Right ventricle myocardium inferior (tissue), 1 donor: ENCODE data around the gene MIS18A. TPM values are rescaled to one million over a fixed set of nuclear protein-coding genes. Genes with fewer than 3 reads are reported as not detected.
A peak's percentile ranks its signal among the peaks of the same experiment; 100 is the strongest.
"Not testable (repeated sequence)": the region's sequence is repeated elsewhere in the genome, so short reads cannot be mapped to it uniquely, and the experiment has no call there.

Source experiments
- ATAC-seq: fragments of 200-7000 bp; cut with Tn5 transposase; one replicate; pipeline ENCODE4 v1.9.1; 2020; ENCODE audit warnings: mild to moderate bottlenecking, moderate library complexity
- DNase-seq: peaks from one replicate; pipeline ENCODE4 v3.0.0; 2021; ENCODE audit errors: missing footprints
- intact Hi-C: fragments of 100-400 bp; cut with DNase I; formaldehyde crosslinking; loops from one replicate; pipeline ENCODE4 v1.11.0; 2022
- long read RNA-seq: library from polyadenylated mRNA; unstranded; transcript quantifications from one replicate; pipeline ENCODE4 v2.0.0, GENCODE V29; 2021
- total RNA-seq: library from RNA; stranded (reverse); fragmentation: NEBNext Ultra II Directional; extraction: Animal tissue kit (Norgen Biotek cat#: 25700); gene quantifications from one replicate; pipeline ENCODE4 v1.2.1, GENCODE V29; 2021
- donor health status: DM: no; HTN: yes; CAD: no; lungs with severe emphysema.

Gene MIS18A, protein sequence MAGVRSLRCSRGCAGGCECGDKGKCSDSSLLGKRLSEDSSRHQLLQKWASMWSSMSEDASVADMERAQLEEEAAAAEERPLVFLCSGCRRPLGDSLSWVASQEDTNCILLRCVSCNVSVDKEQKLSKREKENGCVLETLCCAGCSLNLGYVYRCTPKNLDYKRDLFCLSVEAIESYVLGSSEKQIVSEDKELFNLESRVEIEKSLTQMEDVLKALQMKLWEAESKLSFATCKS
- 2.0 TPM for total RNA-seq
- long read RNA-seq, partial matches to known transcripts, result 0 of 3 reads
- long read RNA-seq, other reads (novel, unspliced or antisense), result 1 of 3 reads

DNA sequence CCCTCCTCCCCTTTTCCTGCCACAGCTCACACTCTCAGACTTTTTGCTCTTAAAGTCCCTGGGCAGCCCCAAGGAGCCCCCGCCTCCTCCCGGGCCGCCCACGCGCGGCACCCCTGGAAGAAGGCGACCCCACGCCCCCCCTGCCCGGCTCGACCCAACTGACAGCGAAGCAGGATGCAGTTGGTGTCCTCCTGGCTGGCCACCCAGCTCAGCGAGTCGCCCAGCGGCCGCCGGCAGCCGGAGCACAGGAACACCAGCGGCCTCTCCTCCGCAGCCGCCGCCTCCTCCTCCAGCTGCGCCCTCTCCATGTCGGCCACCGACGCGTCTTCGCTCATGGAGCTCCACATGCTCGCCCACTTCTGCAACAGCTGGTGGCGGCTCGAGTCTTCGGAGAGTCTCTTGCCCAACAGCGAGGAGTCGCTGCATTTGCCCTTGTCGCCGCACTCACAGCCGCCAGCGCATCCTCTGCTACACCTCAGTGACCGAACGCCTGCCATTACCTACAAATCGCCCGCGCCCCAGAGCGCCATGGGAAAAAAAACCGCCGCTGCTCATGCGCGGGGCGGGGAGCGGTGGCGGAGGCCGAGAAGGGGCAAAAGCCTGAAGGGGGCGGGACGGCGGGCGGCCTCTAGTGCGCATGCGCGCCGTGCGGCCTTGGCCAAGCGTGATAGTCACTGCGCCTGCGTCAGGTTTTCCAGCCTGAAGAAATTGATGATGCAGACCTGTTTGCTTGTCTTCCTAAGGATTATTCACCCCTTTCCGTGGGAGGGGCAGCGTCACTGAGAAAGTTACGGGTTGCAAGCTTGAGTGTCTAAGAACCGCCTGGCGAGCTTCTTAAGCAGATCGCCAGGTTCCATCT is at the start of gene MIS18A:
MIS18A (minus strand) TSS at position 532 of the 859 bp plus-strand sequence; CDS start at position 497, 35 bp downstream.
- ATAC-seq, result peak; percentile 97
- DNase-seq, result peak; percentile 98
- intact Hi-C loops, result no loop called here

DNA sequence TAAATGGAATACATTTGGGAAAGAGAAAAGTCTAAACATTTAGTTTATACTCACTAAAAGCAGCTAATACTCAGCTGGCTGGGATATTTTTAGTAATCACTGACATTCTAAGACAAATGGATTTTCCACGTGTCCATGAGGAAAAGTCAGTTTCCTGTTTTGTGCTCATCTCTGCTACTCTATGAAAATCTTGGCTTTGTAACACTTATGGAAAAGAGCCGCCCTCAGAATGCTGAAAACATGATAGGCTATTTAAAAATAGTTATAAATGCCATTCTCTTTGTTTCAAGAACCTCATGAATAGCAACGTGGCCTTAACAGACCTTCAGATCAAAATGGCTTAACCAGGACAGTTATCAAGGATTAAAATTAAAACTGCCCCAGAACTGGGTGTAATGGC is 49.7 kb upstream of the MIS18A start:
- no peak for DNase-seq
- peak; percentile 24 for ATAC-seq
- intact Hi-C loops, result no loop called here

DNA sequence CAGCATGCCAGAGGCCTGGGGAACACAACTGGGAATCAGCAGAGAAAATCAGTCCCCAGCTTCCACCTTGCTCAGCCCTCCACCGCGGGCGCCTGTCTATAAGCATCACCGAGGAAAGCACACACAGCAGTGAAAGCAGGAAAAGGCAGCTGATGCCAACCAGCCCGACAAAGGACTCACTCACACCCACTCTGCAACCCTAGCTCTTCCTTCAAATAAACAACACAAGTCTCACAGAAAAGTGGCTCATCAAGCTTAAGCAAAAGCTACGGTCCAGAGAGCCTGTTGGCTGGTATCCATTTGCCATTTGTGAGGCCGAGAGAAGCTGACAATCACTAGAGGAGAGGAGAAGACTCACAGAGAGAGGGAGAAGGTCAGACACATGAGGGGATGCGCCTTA is 46.9 kb upstream of the MIS18A start:
- ATAC-seq (no peak), DNase-seq (no peak)
- intact Hi-C loops, result no loop called here

DNA sequence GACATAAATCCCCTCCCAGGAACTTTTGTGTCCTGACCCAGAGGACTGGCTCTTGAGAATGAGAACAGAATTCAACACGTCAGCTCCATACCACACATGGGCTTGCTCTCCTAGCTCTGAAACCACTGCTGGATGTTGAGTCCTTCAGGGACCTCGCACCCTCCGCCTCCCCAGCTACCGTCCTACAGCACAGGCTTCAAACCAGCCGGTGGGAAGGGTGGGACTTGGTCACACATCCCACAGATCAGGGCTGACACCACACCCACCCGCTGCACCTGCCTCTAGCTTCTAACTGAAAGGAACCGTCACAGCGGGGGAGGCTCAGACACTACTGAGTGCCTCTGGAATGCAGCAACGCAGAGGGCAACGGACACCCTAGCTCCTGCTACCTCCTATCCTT is 43.8 kb upstream of the MIS18A start:
- DNase-seq (no peak), ATAC-seq (no peak)
- intact Hi-C loops, result no loop called here

DNA sequence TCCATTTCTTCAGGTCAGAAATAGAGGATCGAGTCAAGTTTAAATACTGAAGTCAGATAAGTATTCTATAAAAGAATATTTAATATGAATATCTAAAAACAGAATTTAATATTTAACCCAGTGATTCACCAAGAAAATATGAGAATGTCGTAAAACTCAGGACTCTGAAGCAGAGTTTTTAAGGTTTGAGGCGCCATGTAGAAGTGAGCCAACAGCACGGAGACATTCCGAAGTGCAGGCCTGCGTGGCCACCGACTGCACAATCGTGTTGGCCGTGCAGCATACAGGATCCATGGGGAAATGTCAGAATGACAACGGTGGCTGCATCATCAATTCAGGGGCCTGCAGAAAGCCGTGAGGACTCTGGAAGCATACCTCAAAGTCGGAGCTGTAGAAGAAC is 43.3 kb upstream of the MIS18A start:
- DNase-seq (no peak), ATAC-seq (no peak)
- intact Hi-C loops, result no loop called here

DNA sequence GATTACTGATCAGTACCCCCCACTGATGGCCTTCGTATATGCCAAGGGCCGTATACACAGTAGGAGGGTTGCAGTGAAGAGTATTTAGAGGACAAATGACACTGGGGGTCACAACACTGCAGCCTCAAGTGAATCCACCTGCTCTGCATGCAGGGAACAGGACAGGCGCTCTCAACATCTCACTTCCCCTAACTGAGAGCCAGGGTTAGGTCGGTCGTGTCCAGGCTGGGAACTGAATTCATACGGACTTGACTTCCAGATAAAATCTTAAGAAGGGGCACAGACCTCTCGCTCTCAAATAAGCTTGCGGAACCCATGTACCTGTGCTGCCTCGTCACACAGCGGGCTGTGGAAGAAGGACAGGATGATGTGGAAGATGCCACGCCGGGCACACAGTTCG is 42.6 kb upstream of the MIS18A start:
- intact Hi-C loops, result no loop called here
- ATAC-seq, result no peak
- DNase-seq, result no peak

DNA sequence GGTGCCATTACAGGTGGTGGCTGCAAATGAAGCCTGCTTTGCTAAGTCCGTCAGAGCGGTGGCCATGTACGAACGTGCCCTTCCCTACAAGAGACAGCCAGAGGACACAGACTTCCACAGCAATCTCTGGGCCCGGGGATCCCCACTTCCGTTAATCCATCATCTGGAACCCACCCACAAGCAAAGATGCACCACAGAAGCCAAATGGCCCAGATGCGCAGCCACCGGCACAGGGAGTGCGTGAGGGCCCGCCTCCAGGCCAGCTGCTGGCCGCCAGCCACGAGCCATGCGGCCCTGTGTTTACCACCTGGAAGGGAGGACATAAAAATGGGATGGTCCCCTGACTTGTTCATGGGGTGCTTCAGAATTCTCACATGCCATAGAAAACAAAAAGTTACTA is 41.9 kb upstream of the MIS18A start:
- ATAC-seq (no peak), DNase-seq (no peak)
- intact Hi-C loops, result no loop called here

DNA sequence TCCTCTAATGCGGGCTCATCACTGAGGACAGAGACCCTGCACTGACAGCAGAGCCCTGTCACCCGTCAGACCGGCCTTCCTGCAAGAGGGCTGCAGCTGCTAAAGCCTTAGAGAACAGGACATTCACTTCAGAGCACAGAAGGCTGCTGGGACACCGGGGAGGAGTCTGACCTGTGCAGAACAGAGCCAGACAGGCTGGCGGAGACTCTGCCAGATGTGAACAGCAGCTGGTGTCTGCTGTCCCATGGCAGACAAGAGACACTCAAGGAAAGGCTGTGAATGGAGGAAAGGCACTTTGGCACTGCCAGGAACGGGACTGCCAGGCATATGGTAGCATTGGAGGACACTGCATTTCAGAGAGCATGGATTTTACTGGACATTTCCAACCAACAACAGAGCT is 41.2 kb upstream of the MIS18A start:
- ATAC-seq (no peak), DNase-seq (no peak)
- intact Hi-C loops, result no loop called here

DNA sequence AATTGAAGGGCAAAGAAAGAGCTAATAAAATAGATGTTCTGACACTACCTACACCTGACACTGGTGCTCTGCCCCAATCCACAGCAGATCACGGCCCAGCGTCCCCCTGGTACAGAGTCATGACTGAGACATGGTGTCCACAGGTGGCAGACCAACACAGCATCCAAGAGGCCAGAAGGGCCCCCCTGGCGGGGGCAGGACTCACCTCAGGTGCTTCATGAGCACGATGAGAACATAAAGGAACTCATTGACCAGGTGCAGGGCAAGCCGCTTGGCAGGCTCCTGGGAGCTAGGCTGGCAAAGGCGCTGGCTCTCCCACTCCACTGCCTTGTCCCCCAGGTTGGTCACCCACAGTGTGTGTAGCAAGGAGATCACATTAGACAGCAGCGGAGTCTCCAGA is 40.2 kb upstream of the MIS18A start:
- intact Hi-C loops, result no loop called here
- ATAC-seq (no peak), DNase-seq (no peak)

DNA sequence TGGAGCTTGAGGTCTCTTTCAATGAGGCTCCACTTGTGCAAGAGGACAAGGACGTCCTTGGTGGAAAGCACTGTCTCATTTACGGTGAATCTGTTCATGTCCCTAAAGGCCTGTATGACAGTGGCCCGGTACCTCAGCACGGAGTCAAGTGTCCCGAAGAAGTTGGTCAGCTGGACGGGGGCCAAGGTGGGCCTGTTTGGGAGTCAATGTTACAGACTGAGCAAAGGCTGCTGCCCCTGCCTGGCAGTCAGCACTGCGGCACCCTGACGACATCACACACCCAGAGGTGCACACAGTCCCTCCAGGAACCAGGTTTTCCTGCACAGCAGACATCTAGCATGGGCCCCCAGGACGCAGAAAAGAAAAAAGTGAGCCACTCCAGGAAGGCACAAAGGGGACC is 38.9 kb upstream of the MIS18A start:
- intact Hi-C loops, result no loop called here
- no peak for ATAC-seq
- no peak for DNase-seq

DNA sequence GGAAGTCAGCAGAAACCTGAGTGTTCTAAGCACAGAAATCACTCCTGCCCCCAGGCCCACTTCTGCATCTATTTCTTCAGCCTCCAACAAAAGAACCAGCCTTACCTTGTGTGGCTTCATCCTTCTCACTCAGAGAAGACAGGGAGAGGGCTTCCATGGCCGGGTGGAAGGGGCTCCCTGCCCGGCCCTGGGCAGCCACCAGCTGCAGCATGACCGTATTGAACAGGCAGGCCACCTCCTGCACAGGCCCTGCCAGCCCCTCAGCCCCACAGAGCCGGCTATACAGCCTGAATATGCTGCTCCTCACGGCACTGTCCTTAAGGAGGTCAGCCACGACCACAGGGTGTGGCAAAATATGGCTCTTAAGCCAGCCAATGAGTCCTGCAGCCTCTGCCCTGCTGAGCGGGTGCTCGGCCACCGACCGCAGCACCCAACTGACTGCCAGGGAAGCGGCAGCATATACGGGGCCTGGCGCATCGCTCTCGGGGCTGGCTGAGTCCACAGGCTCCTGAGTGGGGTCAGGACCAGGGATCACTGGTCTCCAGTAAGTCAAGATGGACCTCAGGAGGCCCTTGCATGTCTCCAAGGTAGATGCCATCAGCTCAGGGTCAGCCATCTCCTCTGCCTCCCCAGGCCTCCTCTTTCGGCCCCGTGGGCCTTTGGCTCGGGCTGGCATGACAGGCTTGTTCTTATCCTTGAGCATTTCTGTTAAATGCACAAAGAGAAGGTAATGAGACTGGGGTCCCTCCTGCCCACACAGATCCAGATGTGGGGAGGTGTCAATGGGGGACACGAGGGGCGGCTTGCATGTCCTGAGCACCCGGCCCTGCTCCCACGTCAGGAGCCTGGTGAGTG is 37.7 kb upstream of the MIS18A start:
- no peak for ATAC-seq
- DNase-seq, result no peak
- intact Hi-C loops, result no loop called here

DNA sequence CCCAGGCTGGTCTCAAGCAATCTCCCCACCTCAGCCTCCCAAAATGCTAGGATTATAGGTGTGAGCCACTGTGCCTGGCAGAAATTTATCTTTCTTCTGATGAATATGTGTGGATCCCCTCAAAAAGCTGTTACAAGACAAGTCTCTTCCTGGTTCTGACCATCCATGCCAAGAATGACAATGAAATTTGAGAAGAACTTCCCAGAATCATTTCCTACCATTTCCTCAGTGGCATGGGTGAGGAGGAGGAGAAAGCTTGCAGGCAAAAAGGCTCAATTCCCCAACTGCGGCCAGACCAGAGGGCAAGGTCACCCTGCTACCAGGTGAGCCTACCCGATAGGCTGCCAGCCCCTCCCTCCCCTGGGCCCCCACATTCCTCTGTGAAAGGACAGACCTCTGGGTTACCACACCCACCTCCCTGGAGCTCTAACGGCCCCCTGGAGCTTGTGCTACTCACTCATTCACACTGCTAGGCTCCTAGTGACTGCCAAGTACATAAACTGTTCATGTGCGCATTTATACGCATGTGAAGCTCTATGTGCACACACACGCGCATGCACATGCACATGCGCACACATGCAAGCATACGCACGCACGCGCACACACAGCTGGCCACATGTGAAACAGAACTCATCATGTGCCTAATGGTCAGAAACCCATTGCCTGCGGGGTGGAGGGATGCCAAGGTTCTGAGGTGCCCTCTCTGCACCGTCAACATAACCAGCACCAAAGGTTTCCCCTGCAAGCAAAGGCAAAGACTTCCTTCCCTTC is 36.8 kb upstream of the MIS18A start:
- ATAC-seq, result no peak

DNA sequence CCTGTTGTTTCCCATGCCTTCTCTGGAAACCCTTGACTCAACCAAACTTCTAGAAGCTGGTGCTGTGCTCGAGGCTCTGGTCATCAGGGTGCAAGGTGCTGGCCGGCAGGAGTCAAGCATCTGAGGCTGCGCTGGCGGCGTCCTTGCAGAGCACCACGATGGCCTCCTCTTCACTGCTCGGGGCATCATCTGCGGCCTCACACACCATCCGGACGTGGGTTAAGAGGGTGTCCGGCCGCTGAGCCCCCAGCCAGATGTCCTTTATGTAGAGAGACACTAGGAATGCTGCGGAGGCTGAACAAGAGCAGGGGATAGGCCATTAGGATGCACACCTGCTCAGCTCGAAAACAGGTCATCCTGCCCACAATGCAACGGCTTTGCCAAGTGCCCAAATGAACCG is 36.0 kb upstream of the MIS18A start:
- intact Hi-C loops, result no loop called here
- no peak for ATAC-seq
- DNase-seq, result no peak

More for the DNA sequence above, 36.8 kb upstream of the MIS18A start:
- DNase-seq, result no peak
- intact Hi-C loops, result no loop called here

DNA sequence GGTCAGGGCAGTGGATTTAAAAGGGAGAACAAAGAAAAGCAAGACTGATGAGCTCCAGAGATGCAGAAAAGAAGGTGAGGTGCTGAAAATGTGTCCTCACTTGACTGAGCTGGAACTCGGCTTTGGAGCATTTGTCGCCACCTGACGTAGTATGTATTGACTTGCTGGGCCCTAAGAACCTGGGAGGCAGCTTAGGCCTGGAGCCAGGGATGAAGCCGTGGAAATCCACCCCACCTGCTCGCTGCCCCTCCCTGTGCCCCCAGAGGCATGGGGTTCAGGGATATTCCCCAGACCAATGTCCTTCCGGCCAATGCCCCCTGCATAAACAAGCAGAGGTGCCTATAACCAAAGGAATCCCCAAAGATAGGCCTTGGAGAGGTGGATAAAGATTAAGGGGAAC is 34.1 kb upstream of the MIS18A start:
- ATAC-seq (no peak), DNase-seq (no peak)
- intact Hi-C loops, result no loop called here

DNA sequence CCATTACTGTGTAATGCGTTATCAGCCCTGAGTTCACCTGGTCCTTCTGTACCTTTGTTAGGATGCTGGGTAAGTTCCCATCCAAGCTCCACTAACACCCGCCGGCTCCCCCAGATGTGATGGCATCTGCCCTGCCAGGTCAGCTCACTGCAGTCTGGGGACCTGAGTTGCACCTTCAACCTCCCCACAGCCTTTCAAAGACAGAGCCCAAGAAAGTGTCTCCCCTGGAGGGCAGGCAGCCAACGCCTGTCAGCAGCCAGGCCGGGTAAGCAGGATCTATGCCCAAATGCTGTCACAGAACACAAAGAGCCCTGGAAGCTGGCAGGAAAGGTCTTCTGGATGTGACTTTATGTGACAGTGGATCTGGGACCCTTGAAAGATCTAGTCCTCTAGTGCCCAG is 33.5 kb upstream of the MIS18A start:
- intact Hi-C loops, result no loop called here
- DNase-seq (no peak), ATAC-seq (peak; percentile 44)

DNA sequence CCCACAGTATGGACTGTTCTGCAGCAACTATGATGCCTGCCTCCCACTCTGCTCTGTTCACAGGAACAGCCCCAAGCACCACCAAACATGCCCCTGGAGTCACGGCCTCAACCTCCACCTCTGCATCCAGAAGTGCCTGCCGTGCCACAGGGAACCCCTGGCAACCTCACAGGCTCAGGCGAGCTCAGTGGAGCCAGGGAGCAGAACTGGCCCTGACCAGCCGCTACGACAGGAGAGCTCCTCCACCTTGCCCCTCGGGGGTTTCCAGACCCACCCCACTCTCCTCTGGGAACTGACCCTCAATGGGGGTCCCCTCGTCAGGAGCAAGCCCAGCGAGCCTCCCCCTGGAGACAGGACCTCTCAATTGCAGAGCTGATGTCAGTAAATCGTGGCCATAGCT is 32.8 kb upstream of the MIS18A start:
- no peak for ATAC-seq

DNA sequence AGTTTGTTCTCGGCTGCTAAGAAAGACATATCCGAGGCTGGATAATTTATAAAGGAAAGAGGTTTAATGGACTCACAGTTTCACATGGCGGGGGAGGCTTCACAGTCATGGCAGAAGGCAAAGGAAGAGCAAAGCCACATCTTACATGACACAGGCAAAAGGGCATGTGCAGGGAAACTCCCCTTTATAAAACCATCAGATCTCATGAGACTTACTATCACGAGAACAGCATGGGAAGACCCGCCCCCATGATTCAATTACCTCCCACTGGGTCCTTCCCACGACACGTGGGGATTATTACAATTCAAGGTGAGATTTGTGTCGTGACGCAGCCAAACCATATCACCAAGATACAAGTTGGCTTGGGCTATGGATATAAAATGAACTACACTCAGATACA is 32.1 kb upstream of the MIS18A start:
- DNase-seq, intact Hi-C loops, ATAC-seq: not testable (repeated sequence)

More for the DNA sequence above, 32.8 kb upstream of the MIS18A start:
- no peak for DNase-seq
- intact Hi-C loops, result no loop called here

DNA sequence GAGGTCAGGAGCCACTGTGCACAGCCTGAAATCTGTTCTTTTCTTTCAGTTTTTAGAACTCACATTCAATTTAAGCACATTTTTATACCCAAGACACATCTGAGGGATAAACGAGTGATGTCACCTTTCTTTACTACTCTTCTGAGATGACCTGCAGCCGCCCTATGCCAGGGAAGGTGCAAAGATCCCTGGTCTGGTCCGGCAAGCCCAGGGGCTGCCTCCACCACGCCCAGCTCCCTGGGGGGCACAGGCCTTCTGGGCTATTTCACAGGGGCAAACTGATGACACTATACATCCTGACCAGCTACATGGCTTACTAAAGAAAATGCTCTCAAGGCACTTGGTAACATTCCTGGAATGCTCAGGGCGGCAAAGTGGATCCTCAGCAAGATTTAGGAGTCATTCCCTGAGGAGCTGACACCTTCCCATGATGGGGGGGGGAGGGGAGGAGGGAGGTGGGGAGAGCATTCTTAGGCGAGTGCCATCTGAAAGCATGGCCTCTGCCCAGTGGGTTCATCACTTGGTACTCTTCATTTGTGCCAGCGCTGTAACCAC is 31.1 kb upstream of the MIS18A start:
- DNase-seq (no peak), ATAC-seq (no peak)
- intact Hi-C loops, result no loop called here
